HEK293 (cell line): Measurements from ENCODE around the gene MGAT2.

Experiments used
- BCL11A ChIP-seq: fragments of 450-650 bp; formaldehyde crosslinking; IDR thresholded peaks from 2 replicates; pipeline ENCODE4 v1.5.1; 2016; ENCODE audit warnings: low read depth, missing biosample characterization, missing genetic modification characterization
- GLIS1 ChIP-seq: fragments of 450-650 bp; formaldehyde crosslinking; IDR thresholded peaks from 2 replicates; pipeline ENCODE4 v1.5.1; 2016; ENCODE audit warnings: missing biosample characterization, missing genetic modification characterization
- HOXC10 ChIP-seq: sonication (generic); formaldehyde crosslinking; IDR thresholded peaks from 2 replicates; pipeline ENCODE4 v1.8.1; 2023; ENCODE audit warnings: mild to moderate bottlenecking, missing genetic modification reagents
- KLF1 ChIP-seq: fragments of 450-650 bp; formaldehyde crosslinking; IDR thresholded peaks from 2 replicates; pipeline ENCODE4 v1.5.1; 2016; ENCODE audit warnings: missing biosample characterization, missing genetic modification characterization
- KLF8 ChIP-seq: fragments of 450-650 bp; formaldehyde crosslinking; IDR thresholded peaks from 2 replicates; pipeline ENCODE4 v1.5.1; 2016; ENCODE audit warnings: missing biosample characterization, missing genetic modification characterization
- MZF1 ChIP-seq: fragments of 450-650 bp; formaldehyde crosslinking; IDR thresholded peaks from 2 replicates; pipeline ENCODE4 v1.5.1; 2017; ENCODE audit warnings: missing biosample characterization, missing genetic modification characterization, borderline replicate concordance
- OSR2 ChIP-seq: fragments of 450-650 bp; formaldehyde crosslinking; IDR thresholded peaks from 2 replicates; pipeline ENCODE4 v1.5.1; 2016; ENCODE audit warnings: missing biosample characterization, missing genetic modification characterization
- PBX3 ChIP-seq: sonication (generic); formaldehyde crosslinking; IDR thresholded peaks from 2 replicates; pipeline ENCODE4 v1.8.1; 2022; ENCODE audit warnings: mild to moderate bottlenecking, moderate library complexity, missing genetic modification reagents
- REPIN1 ChIP-seq: fragments of 450-650 bp; formaldehyde crosslinking; IDR thresholded peaks from 2 replicates; pipeline ENCODE4 v1.5.1; 2017; ENCODE audit warnings: missing biosample characterization, missing genetic modification characterization, low read depth
- TRIM28 ChIP-seq: IDR thresholded peaks from 2 replicates; pipeline ENCODE4 v1.6.1; 2011; ENCODE audit warnings: low read length, control low read depth, borderline replicate concordance
- YY1 ChIP-seq: fragments of 450-650 bp; formaldehyde crosslinking; IDR thresholded peaks from 2 replicates; pipeline ENCODE4 v1.5.1; 2018; ENCODE audit warnings: missing biosample characterization, missing genetic modification characterization
- ZBTB10 ChIP-seq: fragments of 450-650 bp; formaldehyde crosslinking; IDR thresholded peaks from 2 replicates; pipeline ENCODE4 v1.5.1; 2016; ENCODE audit warnings: missing biosample characterization, missing genetic modification characterization
- ZFHX2 ChIP-seq: fragments of 450-650 bp; formaldehyde crosslinking; conservative IDR thresholded peaks from 2 replicates; pipeline ENCODE4 v1.5.1; 2016; ENCODE audit warnings: missing biosample characterization, missing genetic modification characterization
- ZNF10 ChIP-seq: fragments of 450-650 bp; formaldehyde crosslinking; IDR thresholded peaks from 2 replicates; pipeline ENCODE4 v1.5.1; 2017; ENCODE audit warnings: missing biosample characterization, missing genetic modification characterization
- ZNF202 ChIP-seq: fragments of 450-650 bp; formaldehyde crosslinking; IDR thresholded peaks from 2 replicates; pipeline ENCODE4 v1.5.1; 2016; ENCODE audit warnings: missing biosample characterization, missing genetic modification characterization, borderline replicate concordance
- ZNF366 ChIP-seq: fragments of 450-650 bp; formaldehyde crosslinking; conservative IDR thresholded peaks from 2 replicates; pipeline ENCODE4 v1.5.1; 2016; ENCODE audit warnings: missing biosample characterization, missing genetic modification characterization
- ZNF433 ChIP-seq: fragments of 450-650 bp; formaldehyde crosslinking; IDR thresholded peaks from 2 replicates; pipeline ENCODE4 v1.5.1; 2016; ENCODE audit warnings: missing biosample characterization, missing genetic modification characterization, low read depth
- ZNF585B ChIP-seq: fragments of 450-650 bp; formaldehyde crosslinking; IDR thresholded peaks from 2 replicates; pipeline ENCODE4 v1.5.1; 2016; ENCODE audit warnings: missing biosample characterization, missing genetic modification characterization
- ZNF610 ChIP-seq: fragments of 450-650 bp; formaldehyde crosslinking; IDR thresholded peaks from 2 replicates; pipeline ENCODE4 v1.5.1; 2016; ENCODE audit warnings: missing biosample characterization, missing genetic modification characterization, borderline replicate concordance
- ZNF654 ChIP-seq: fragments of 450-650 bp; formaldehyde crosslinking; IDR thresholded peaks from 2 replicates; pipeline ENCODE4 v1.5.1; 2016; ENCODE audit warnings: low read depth, missing biosample characterization, missing genetic modification characterization
- ZNF837 ChIP-seq: fragments of 450-650 bp; formaldehyde crosslinking; IDR thresholded peaks from 2 replicates; pipeline ENCODE4 v1.5.1; 2016; ENCODE audit warnings: missing biosample characterization, missing genetic modification characterization
- ZXDB ChIP-seq: fragments of 450-650 bp; formaldehyde crosslinking; IDR thresholded peaks from 2 replicates; pipeline ENCODE4 v1.5.1; 2016; ENCODE audit warnings: missing biosample characterization, missing genetic modification characterization
- TF ChIP-seq, protein P1 (sequence below): fragments of 450-650 bp; formaldehyde crosslinking; IDR thresholded peaks from 2 replicates; pipeline ENCODE4 v1.5.1; 2016; ENCODE audit warnings: missing biosample characterization, missing genetic modification characterization
- TF ChIP-seq, protein P2 (sequence below): fragments of 450-650 bp; formaldehyde crosslinking; IDR thresholded peaks from 2 replicates; pipeline ENCODE4 v1.5.1; 2016; ENCODE audit warnings: missing biosample characterization, missing genetic modification characterization
- TF ChIP-seq, protein P3 (sequence below): fragments of 450-650 bp; formaldehyde crosslinking; IDR thresholded peaks from 2 replicates; pipeline ENCODE4; 2016; ENCODE audit warnings: missing biosample characterization, missing genetic modification characterization
- TF ChIP-seq, protein P4 (sequence below): fragments of 450-650 bp; formaldehyde crosslinking; IDR thresholded peaks from 2 replicates; pipeline ENCODE4 v1.5.1; 2017; ENCODE audit warnings: missing biosample characterization, mild to moderate bottlenecking, missing genetic modification characterization, moderate library complexity
- TF ChIP-seq, protein P5 (sequence below): fragments of 450-650 bp; formaldehyde crosslinking; IDR thresholded peaks from 2 replicates; pipeline ENCODE4 v1.5.1; 2016; ENCODE audit warnings: missing biosample characterization, missing genetic modification characterization

Gene MGAT2

GRCh38 chr14:49598485-49599300, 21.9 kb upstream of the MGAT2 start, which contains the start of gene LRR1 (continued):
- TF ChIP-seq MZF1 (tag by site-specific recombination) (no peak), ZNF10 (tag by site-specific recombination) (peak; percentile 14; the same call in 1 of the 2 replicates), ZFHX2 (tag by site-specific recombination) (no peak), ZXDB (tag by site-specific recombination) (peak; percentile 72), KLF1 (tag by site-specific recombination) (no peak), REPIN1 (tag by site-specific recombination) (0 out of 2 replicates have a peak, but pooled peaks have one; percentile 15), OSR2 (no peak), ZNF654 (tag by site-specific recombination) (no peak), ZNF366 (tag by site-specific recombination) (0 out of 2 replicates have a peak, but pooled peaks have one; percentile 16), KLF8 (tag by site-specific recombination) (peak; percentile 29; the same call in 1 of the 2 replicates), ZBTB10 (tag by site-specific recombination) (no peak), ZNF202 (tag by site-specific recombination) (no peak), HOXC10 (CRISPR knock-in tag) (no peak), TRIM28 (no peak), GLIS1 (tag by site-specific recombination) (no peak), PBX3 (CRISPR knock-in tag) (no peak; the same call in 1 of the 2 replicates), ZNF610 (tag by site-specific recombination) (no peak), ZNF837 (tag by site-specific recombination) (no peak), ZNF433 (tag by site-specific recombination) (no peak), BCL11A (tag by site-specific recombination) (no peak), ZNF585B (tag by site-specific recombination) (no peak), YY1 (tag by site-specific recombination) (peak; percentile 90)
- TF ChIP-seq, protein P1, sequence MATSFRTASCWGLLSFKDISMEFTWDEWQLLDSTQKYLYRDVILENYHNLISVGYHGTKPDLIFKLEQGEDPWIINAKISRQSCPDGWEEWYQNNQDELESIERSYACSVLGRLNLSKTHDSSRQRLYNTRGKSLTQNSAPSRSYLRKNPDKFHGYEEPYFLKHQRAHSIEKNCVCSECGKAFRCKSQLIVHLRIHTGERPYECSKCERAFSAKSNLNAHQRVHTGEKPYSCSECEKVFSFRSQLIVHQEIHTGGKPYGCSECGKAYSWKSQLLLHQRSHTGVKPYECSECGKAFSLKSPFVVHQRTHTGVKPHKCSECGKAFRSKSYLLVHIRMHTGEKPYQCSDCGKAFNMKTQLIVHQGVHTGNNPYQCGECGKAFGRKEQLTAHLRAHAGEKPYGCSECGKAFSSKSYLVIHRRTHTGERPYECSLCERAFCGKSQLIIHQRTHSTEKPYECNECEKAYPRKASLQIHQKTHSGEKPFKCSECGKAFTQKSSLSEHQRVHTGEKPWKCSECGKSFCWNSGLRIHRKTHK, result no peak
- TF ChIP-seq, protein P2, sequence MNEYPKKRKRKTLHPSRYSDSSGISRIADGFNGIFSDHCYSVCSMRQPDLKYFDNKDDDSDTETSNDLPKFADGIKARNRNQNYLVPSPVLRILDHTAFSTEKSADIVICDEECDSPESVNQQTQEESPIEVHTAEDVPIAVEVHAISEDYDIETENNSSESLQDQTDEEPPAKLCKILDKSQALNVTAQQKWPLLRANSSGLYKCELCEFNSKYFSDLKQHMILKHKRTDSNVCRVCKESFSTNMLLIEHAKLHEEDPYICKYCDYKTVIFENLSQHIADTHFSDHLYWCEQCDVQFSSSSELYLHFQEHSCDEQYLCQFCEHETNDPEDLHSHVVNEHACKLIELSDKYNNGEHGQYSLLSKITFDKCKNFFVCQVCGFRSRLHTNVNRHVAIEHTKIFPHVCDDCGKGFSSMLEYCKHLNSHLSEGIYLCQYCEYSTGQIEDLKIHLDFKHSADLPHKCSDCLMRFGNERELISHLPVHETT (tag by site-specific recombination), result 0 out of 2 replicates have a peak, but pooled peaks have one; percentile 36
- TF ChIP-seq, protein P3, sequence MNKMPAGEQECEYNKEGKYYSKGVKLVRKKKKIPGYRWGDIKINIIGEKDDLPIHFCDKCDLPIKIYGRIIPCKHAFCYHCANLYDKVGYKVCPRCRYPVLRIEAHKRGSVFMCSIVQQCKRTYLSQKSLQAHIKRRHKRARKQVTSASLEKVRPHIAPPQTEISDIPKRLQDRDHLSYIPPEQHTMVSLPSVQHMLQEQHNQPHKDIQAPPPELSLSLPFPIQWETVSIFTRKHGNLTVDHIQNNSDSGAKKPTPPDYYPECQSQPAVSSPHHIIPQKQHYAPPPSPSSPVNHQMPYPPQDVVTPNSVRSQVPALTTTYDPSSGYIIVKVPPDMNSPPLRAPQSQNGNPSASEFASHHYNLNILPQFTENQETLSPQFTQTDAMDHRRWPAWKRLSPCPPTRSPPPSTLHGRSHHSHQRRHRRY (tag by site-specific recombination), result no peak
- TF ChIP-seq, protein P4, sequence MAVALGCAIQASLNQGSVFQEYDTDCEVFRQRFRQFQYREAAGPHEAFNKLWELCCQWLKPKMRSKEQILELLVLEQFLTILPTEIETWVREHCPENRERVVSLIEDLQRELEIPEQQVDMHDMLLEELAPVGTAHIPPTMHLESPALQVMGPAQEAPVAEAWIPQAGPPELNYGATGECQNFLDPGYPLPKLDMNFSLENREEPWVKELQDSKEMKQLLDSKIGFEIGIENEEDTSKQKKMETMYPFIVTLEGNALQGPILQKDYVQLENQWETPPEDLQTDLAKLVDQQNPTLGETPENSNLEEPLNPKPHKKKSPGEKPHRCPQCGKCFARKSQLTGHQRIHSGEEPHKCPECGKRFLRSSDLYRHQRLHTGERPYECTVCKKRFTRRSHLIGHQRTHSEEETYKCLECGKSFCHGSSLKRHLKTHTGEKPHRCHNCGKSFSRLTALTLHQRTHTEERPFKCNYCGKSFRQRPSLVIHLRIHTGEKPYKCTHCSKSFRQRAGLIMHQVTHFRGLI (tag by site-specific recombination), result no peak
- TF ChIP-seq, protein P5, sequence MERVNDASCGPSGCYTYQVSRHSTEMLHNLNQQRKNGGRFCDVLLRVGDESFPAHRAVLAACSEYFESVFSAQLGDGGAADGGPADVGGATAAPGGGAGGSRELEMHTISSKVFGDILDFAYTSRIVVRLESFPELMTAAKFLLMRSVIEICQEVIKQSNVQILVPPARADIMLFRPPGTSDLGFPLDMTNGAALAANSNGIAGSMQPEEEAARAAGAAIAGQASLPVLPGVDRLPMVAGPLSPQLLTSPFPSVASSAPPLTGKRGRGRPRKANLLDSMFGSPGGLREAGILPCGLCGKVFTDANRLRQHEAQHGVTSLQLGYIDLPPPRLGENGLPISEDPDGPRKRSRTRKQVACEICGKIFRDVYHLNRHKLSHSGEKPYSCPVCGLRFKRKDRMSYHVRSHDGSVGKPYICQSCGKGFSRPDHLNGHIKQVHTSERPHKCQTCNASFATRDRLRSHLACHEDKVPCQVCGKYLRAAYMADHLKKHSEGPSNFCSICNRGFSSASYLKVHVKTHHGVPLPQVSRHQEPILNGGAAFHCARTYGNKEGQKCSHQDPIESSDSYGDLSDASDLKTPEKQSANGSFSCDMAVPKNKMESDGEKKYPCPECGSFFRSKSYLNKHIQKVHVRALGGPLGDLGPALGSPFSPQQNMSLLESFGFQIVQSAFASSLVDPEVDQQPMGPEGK, result no peak; the same call in 1 of the 2 replicates
